NB4 (cell line): ENCODE results near the gene SEMA6A.

Experiments
- DNase-seq: peaks from one replicate; pipeline ENCODE4 v3.0.0; 2010; ENCODE audit warnings: low read depth
- H3K4me3 ChIP-seq: one replicate; pipeline ENCODE4 v1.5.1; 2011; ENCODE audit warnings: mild to moderate bottlenecking, low read depth, low read length, moderate library complexity
- MYC ChIP-seq: IDR thresholded peaks from 2 replicates; pipeline ENCODE4 v1.6.1; 2011; ENCODE audit warnings: low read depth, low read length
- POLR2A ChIP-seq: IDR thresholded peaks from 2 replicates; pipeline ENCODE4 v1.6.1; 2011; ENCODE audit warnings: mild to moderate bottlenecking; ENCODE audit not compliant: insufficient read length; ENCODE audit errors: extremely low read depth
- TF ChIP-seq, protein P1 (sequence below): IDR thresholded peaks from one replicate; pipeline ENCODE4 v1.5.1; 2012; ENCODE audit warnings: low read depth, low read length
- TF ChIP-seq, protein P2 (sequence below): IDR thresholded peaks from 2 replicates; pipeline ENCODE4 v1.6.1; 2011; ENCODE audit warnings: low read depth, low read length

SEMA6A gene

DNA sequence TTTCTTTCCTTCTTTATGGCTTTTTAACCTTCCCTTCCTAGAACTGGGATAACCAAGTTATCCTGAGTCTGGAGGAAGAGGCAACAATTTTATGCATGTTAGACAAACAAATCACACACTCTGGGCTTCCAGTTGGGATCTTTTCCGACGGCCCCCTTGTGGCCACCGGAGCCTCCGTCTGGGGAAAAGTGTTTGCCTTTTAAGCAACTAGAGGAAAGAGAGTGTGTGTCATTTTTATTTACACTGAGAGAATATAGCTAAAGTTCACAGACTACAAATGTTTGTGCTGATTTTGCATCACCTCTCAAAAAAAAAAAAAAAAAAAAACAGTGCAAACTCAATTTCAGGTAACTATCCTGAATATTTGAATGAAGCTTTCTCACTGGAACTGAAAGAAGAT is 126.2 kb downstream of the SEMA6A start:
- TF ChIP-seq, protein P1, sequence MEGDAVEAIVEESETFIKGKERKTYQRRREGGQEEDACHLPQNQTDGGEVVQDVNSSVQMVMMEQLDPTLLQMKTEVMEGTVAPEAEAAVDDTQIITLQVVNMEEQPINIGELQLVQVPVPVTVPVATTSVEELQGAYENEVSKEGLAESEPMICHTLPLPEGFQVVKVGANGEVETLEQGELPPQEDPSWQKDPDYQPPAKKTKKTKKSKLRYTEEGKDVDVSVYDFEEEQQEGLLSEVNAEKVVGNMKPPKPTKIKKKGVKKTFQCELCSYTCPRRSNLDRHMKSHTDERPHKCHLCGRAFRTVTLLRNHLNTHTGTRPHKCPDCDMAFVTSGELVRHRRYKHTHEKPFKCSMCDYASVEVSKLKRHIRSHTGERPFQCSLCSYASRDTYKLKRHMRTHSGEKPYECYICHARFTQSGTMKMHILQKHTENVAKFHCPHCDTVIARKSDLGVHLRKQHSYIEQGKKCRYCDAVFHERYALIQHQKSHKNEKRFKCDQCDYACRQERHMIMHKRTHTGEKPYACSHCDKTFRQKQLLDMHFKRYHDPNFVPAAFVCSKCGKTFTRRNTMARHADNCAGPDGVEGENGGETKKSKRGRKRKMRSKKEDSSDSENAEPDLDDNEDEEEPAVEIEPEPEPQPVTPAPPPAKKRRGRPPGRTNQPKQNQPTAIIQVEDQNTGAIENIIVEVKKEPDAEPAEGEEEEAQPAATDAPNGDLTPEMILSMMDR = no peak
- TF ChIP-seq, protein P2, sequence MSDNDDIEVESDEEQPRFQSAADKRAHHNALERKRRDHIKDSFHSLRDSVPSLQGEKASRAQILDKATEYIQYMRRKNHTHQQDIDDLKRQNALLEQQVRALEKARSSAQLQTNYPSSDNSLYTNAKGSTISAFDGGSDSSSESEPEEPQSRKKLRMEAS = no peak
- TF ChIP-seq POLR2A = no peak
- TF ChIP-seq MYC = no peak
- no peak for DNase-seq
- no peak overlapping the region for H3K4me3 ChIP-seq

- H3K4me3 ChIP-seq = no peak overlapping the region
- TF ChIP-seq, protein P1 = no peak
- TF ChIP-seq POLR2A = no peak
- TF ChIP-seq MYC = no peak
- TF ChIP-seq, protein P2 = no peak
Measured at GRCh38 chr5:116446356-116447005, 128.1 kb downstream of the SEMA6A start.

DNA sequence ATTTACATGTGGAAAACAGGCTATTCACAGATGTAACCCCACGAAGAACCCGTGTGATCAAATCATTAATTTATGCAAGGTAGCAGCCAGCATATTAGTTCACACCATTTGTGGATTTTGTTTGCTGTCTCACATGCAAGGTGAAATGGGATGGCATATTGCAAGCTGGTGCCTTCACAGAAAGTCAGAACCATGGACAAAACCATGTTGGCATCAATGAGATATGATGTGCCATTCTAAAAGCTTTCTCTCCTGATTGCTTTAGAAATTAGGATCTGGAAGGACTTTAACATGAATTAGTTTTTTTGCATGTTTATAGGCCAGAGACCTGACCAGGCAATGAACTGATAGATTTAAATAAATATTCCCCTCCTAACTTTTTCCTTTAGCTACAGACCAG is 129.3 kb downstream of the SEMA6A start:
- H3K4me3 ChIP-seq = no peak overlapping the region
- TF ChIP-seq POLR2A = no peak
- no peak for TF ChIP-seq MYC
- TF ChIP-seq, protein P2 = no peak
- TF ChIP-seq, protein P1 = no peak
- no peak for DNase-seq

More at GRCh38 chr5:116446356-116447005, 128.1 kb downstream of the SEMA6A start:
- DNase-seq = no peak

- DNase-seq = no peak
- TF ChIP-seq, protein P1 = no peak
- TF ChIP-seq MYC (no peak), POLR2A (no peak)
- TF ChIP-seq, protein P2 = no peak
- no peak overlapping the region for H3K4me3 ChIP-seq
Measured at GRCh38 chr5:116444373-116445295, 130.0 kb downstream of the SEMA6A start.

GRCh38 chr5:116442931-116443551 is 131.6 kb downstream of the SEMA6A start:
- no peak overlapping the region for H3K4me3 ChIP-seq
- TF ChIP-seq POLR2A (no peak), MYC (no peak)
- TF ChIP-seq, protein P1 = no peak
- TF ChIP-seq, protein P2 = no peak
- no peak for DNase-seq
